GM12878 (cell line): ENCODE measurements around the gene MEGF6. TPM values are rescaled to one million over a fixed set of nuclear protein-coding genes. Genes with fewer than 3 reads are reported as not detected.

Experiments
- ATAC-seq: fragments of 200-7000 bp; cut with Tn5 transposase; 3 replicates; pipeline ENCODE4 v1.9.1; 2020; ENCODE audit warnings: mild to moderate bottlenecking, moderate library complexity
- BruUV-seq: library from RNA; stranded (reverse); fragments of 400-500 nt; replicated peaks from 2 replicates; lab custom pipeline; 2021; lab: Mats Ljungman, UMichigan
- CTCF ChIA-PET: fragments of 300-600 bp; sonication (Branson Sonifier 250); formaldehyde crosslinking; extraction: SDS; loops from one replicate; lab custom pipeline; 2021; ENCODE audit warnings: inconsistent platforms; lab: Yijun Ruan, JAX
- POLR2A ChIA-PET: fragments of 350-600 bp; formaldehyde crosslinking; extraction: SDS; loops from one replicate; lab custom pipeline; 2021; ENCODE audit warnings: inconsistent platforms; lab: Charles Lee
- RAD21 ChIA-PET: fragments of 300-600 bp; sonication (Branson Sonifier 250); formaldehyde crosslinking; loops from one replicate; lab custom pipeline; 2023; ENCODE audit warnings: antibody characterized with exemption; ENCODE audit not compliant: unreplicated experiment; lab: Charles Lee
- SMC1A ChIA-PET: fragments of 300-600 bp; sonication (Branson Sonifier 250); formaldehyde crosslinking; loops from one replicate; lab custom pipeline; 2023; ENCODE audit not compliant: unreplicated experiment, uncharacterized antibody; lab: Charles Lee
- DNase-seq: peaks from one replicate; pipeline ENCODE4 v3.0.0-alpha.2; 2011; ENCODE audit warnings: low read depth, low spot score
- FAIRE-seq: peaks from 3 replicates; lab custom pipeline; 2011; peaks lifted over from hg19 to GRCh38; lab: Jason Lieb, UNC
- H2AFZ ChIP-seq: 2 replicates; pipeline ENCODE4 v1.6.0; 2011; ENCODE audit warnings: low read depth, low read length, control low read depth; ENCODE audit not compliant: control insufficient read depth
- H3K27ac ChIP-seq: 2 replicates; pipeline ENCODE4 v1.5.1; 2011; ENCODE audit warnings: control low read depth; ENCODE audit not compliant: control insufficient read depth, insufficient read depth
- H3K27me3 ChIP-seq, 2 experiments: replicated peaks in 1 of 2; 2 replicates each; pipeline versions ENCODE4 v1.6.0 to v1.6.1; 2011; ENCODE audit warnings: low read length in 1 of 2; ENCODE audit not compliant: control insufficient read depth in 2 of 2, insufficient read depth in 2 of 2
- H3K36me3 ChIP-seq, 2 experiments: 2 replicates each; pipeline ENCODE4 v1.5.1; 2011; ENCODE audit warnings: low read length in 1 of 2; ENCODE audit not compliant: control insufficient read depth in 2 of 2, insufficient read depth in 2 of 2
- H3K4me1 ChIP-seq: 2 replicates; pipeline ENCODE4 v1.6.1; 2011; ENCODE audit warnings: mild to moderate bottlenecking, low read length, moderate library complexity, mixed read lengths; ENCODE audit not compliant: control insufficient read depth, insufficient read depth
- H3K4me2 ChIP-seq: 2 replicates; pipeline ENCODE4 v1.6.0; 2011; ENCODE audit warnings: control low read depth; ENCODE audit not compliant: control insufficient read depth, insufficient read depth
- H3K4me3 ChIP-seq: fragments of 200-600 bp; sonication (generic); 2 replicates; pipeline ENCODE4 v1.5.1; 2016
- H3K79me2 ChIP-seq: 2 replicates; pipeline ENCODE4 v1.6.0; 2011; ENCODE audit warnings: low read length; ENCODE audit not compliant: control insufficient read depth, insufficient read depth
- H3K9ac ChIP-seq: 2 replicates; pipeline ENCODE4 v1.8.0; 2011; ENCODE audit warnings: low read length, control low read depth, mixed read lengths; ENCODE audit not compliant: control insufficient read depth, insufficient read depth
- H3K9me3 ChIP-seq: replicated peaks from 3 replicates; pipeline ENCODE4 v1.5.1; 2011; ENCODE audit warnings: mild to moderate bottlenecking, low read length; ENCODE audit not compliant: control insufficient read depth, insufficient read depth
- H4K20me1 ChIP-seq: 2 replicates; pipeline ENCODE4 v1.6.0; 2011; ENCODE audit not compliant: control insufficient read depth, insufficient read depth
- LARP7 ChIP-seq: fragments of 450-650 bp; IDR thresholded peaks from 2 replicates; pipeline ENCODE4 v1.6.1; 2017; ENCODE audit warnings: mild to moderate bottlenecking
- MTA2 ChIP-seq: fragments of 450-650 bp; IDR thresholded peaks from 2 replicates; pipeline ENCODE4 v1.6.1; 2016; ENCODE audit warnings: low read depth, mild to moderate bottlenecking, moderate library complexity
- TCF3 ChIP-seq: IDR thresholded peaks from 2 replicates; pipeline ENCODE4 v1.6.1; 2012; ENCODE audit warnings: low read depth, mild to moderate bottlenecking, low read length, borderline replicate concordance; ENCODE audit not compliant: insufficient read depth
- WGBS: methylation state at CpG from one replicate; pipeline ENCODE4 v1.1.6; 2016; ENCODE audit warnings: low lambda C conversion rate; ENCODE audit not compliant: insufficient replicate concordance, insufficient coverage; ENCODE audit errors: missing lambda C conversion rate; 5-methylcytosine and 5-hydroxymethylcytosine counted together
- in situ Hi-C: fragments of 300-500 bp; cut with MboI; formaldehyde crosslinking; loops from 9 replicates; pipeline ENCODE4 v1.14.3; 2018; ENCODE audit warnings: mixed read lengths
- intact Hi-C: fragments of 100-400 bp; cut with micrococcal nuclease; formaldehyde crosslinking; loops from one replicate; pipeline ENCODE4 v1.14.2; 2022; ENCODE audit not compliant: unreplicated experiment
- polyA plus RNA-seq, 11 experiments: library from polyadenylated mRNA; depleted of rRNA in 4 of 11; unstranded in 6 of 11; stranded (reverse) in 5 of 11; fragments of >200 nt; fragmentation: Nextera tagmentation in 4 of 11; fragmentation: Illumina TruSeq in 1 of 11; extraction: Ambion mirVana in 4 of 11; extraction: Trizol in 1 of 11; gene quantifications; 1 replicate in 1 of 11; 2 replicates in 10 of 11; pipeline versions ENCODE4 v1.2.1 to v1.2.3, GENCODE V29; 2011 to 2016; ENCODE audit warnings: inconsistent platforms in 2 of 11, missing spikeins in 2 of 11, low read depth in 1 of 11
- total RNA-seq, 4 experiments: library from RNA; depleted of rRNA in 3 of 4; stranded (reverse); fragments of >200 nt in 3 of 4; fragmentation: Illumina TruSeq in 1 of 4; extraction: Trizol in 1 of 4; gene quantifications; 2 replicates each; pipeline versions ENCODE4 v1.2.1 to v1.2.3, GENCODE V29; 2013 to 2021

The MEGF6 gene
- total and polyA plus RNA-seq, 10 of the 15 experiments (the other 5 are each of a cell fraction or from before 2014, with no cell fraction given) = 0.03 to 0.41 TPM; not detected in 8

GRCh38 chr1:3650248-3651025 lies 39.1 kb upstream of the MEGF6 start:
- in situ Hi-C loops = no loop called here
- Histone ChIP-seq H3K4me3 (peak overlapping the region; percentile 84), H3K27ac (no peak overlapping the region), H3K27me3 (no peaks in the 10 kb centered on the region), H3K79me2 (peaks cover 58% of the 10 kb centered on the region), H3K9me3 (no peaks in the 10 kb centered on the region), H3K4me1 (peaks cover 20% of the 10 kb centered on the region), H3K9ac (0 out of 2 replicates have a peak overlapping the region, but pooled peaks have one; percentile 82), H2AFZ (peak overlapping the region; percentile 8; the same call in 1 of the 2 replicates), H4K20me1 (no peaks in the 10 kb centered on the region), H3K4me2 (peak overlapping the region; percentile 92), H3K36me3 (peaks cover 1 to 15% of the 10 kb centered on the region in 2 experiments; a peak in 2 of 4 replicates)
- intact Hi-C loops = loop anchor here (2.0 kb wide), 1 partner anchor 26 kb away; the partner anchor contains the start of gene TPRG1L
- BruUV-seq = no TSS peak
- FAIRE-seq (no peak), DNase-seq (no peak), ATAC-seq (no peak)
- ChIA-PET CTCF (interaction anchor here (0.9 to 7.7 kb wide), 7 partner anchors 14 to 74 kb away, joined by 3 to 91 read pairs (median 5); no protein-coding TSS in a partner anchor), SMC1A (interaction anchor here (0.6 to 7.7 kb wide), 5 partner anchors 8 to 66 kb away, joined by 3 to 53 read pairs (median 3); no protein-coding TSS in a partner anchor), POLR2A (interaction anchor here (0.9 to 11.3 kb wide), 5 partner anchors 16 to 27 kb away, joined by 3 to 184 read pairs (median 8); no protein-coding TSS in a partner anchor), RAD21 (interaction anchor here (0.8 to 2.1 kb wide), 4 partner anchors 12 to 104 kb away, joined by 3 to 7 read pairs (median 4); no protein-coding TSS in a partner anchor)
- TF ChIP-seq TCF3 = no peak
- TF ChIP-seq LARP7 = peak; percentile 21; the same call in 1 of the 2 replicates
- TF ChIP-seq MTA2 = no peak
- WGBS = 29% methylated on average over 40 of the region's 50 CpGs
